ENCODE data around the gene YES1. TPM values are rescaled to one million over a fixed set of nuclear protein-coding genes. Genes with fewer than 3 reads are reported as not detected.

YES1 gene
- total and polyA plus RNA-seq, 2 donors from 2014 or later, result 12.6 to 48.5 TPM

GRCh38 chr18:681985-682384 lies 130.1 kb downstream of the YES1 start:
- Histone ChIP-seq H3K9me3 (ENCODE audit: control insufficient read depth in 2 of 3, insufficient read depth in 1 of 3, low read length in 3 of 3) (no peaks in the 10 kb centered on the region), H3K27me3 (ENCODE audit: control insufficient read depth, insufficient read depth, low read length) (no peaks in the 10 kb centered on the region), H3K27ac (ENCODE audit: low read depth in 2 of 2, low read length in 2 of 2) (no peak overlapping the region), H3K4me1 (ENCODE audit: control insufficient read depth in 2 of 3, insufficient read depth in 2 of 3, low read depth in 1 of 3, low read length in 3 of 3) (no peaks in the 10 kb centered on the region), H3K4me3 (ENCODE audit: low read length in 3 of 3) (no peak overlapping the region), H3K36me3 (ENCODE audit: control insufficient read depth in 2 of 3, insufficient read depth in 3 of 3, low read length in 3 of 3) (peaks cover 4 to 40% (median 22%) of the 10 kb centered on the region in 3 donors), H3K9ac (ENCODE audit: low read length in 3 of 3) (no peak overlapping the region)
- DNase-seq, result no peak
- intact Hi-C loops (cut with DNase I), result no loop called here
- no peak for TF ChIP-seq CTCF (IDR thresholded peaks at IDR 0.05; ENCODE audit: borderline replicate concordance, extremely low read depth, insufficient read depth)
- FAIRE-seq, result no peak

- no peaks in the 10 kb centered on the region for H3K4me1 ChIP-seq (ENCODE audit: control insufficient read depth in 2 of 3, insufficient read depth in 2 of 3, low read depth in 1 of 3, low read length in 3 of 3)
- no peak for DNase-seq
These were observed 131.7 kb downstream of the YES1 start for GRCh38 chr18:680392-680791.

DNA sequence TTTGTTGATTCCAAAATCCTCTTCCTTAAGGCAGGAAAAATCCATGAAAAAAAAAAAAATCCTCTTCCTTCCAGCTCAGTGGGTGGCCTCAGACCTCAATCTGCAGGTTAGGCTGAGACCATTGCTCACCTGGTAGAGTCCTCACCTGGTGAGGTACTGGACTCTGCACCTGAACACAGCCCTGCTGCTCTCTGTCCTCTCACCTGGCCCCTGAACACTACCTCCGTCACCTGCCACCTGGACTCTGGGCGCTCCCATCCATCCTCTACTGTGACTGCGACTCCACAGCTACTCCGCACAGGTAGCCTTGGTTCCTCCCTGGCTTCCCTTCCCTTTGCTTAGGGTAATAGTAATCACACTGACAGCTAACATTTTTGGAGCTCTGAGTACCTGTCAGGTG lies 132.5 kb downstream of the YES1 start:
- Histone ChIP-seq H3K9ac (ENCODE audit: low read length in 3 of 3) (no peak overlapping the region), H3K9me3 (ENCODE audit: control insufficient read depth in 2 of 3, insufficient read depth in 1 of 3, low read length in 3 of 3) (no peaks in the 10 kb centered on the region), H3K27me3 (ENCODE audit: control insufficient read depth, insufficient read depth, low read length) (no peaks in the 10 kb centered on the region), H3K36me3 (ENCODE audit: control insufficient read depth in 2 of 3, insufficient read depth in 3 of 3, low read length in 3 of 3) (peaks cover 8 to 54% (median 28%) of the 10 kb centered on the region in 3 donors), H3K27ac (ENCODE audit: low read depth in 2 of 2, low read length in 2 of 2) (no peak overlapping the region), H3K4me3 (ENCODE audit: low read length in 3 of 3) (no peak overlapping the region), H3K4me1 (ENCODE audit: control insufficient read depth in 2 of 3, insufficient read depth in 2 of 3, low read depth in 1 of 3, low read length in 3 of 3) (no peaks in the 10 kb centered on the region)
- TF ChIP-seq CTCF (IDR thresholded peaks at IDR 0.05; ENCODE audit: borderline replicate concordance, extremely low read depth, insufficient read depth), result no peak
- intact Hi-C loops (cut with DNase I), result no loop called here
- DNase-seq, result no peak
- no peak for FAIRE-seq

More at GRCh38 chr18:680392-680791, 131.7 kb downstream of the YES1 start:
- H3K4me3 ChIP-seq (ENCODE audit: low read length in 3 of 3), result no peak overlapping the region
- no peak overlapping the region for H3K27ac ChIP-seq (ENCODE audit: low read depth in 2 of 2, low read length in 2 of 2)
- H3K9ac ChIP-seq (ENCODE audit: low read length in 3 of 3), result no peak overlapping the region
- H3K36me3 ChIP-seq (ENCODE audit: control insufficient read depth in 2 of 3, insufficient read depth in 3 of 3, low read length in 3 of 3), result peaks cover 4 to 49% (median 23%) of the 10 kb centered on the region in 3 donors
- no peak for TF ChIP-seq CTCF (IDR thresholded peaks at IDR 0.05; ENCODE audit: borderline replicate concordance, extremely low read depth, insufficient read depth)
- FAIRE-seq, result no peak
- H3K9me3 ChIP-seq (ENCODE audit: control insufficient read depth in 2 of 3, insufficient read depth in 1 of 3, low read length in 3 of 3), result no peaks in the 10 kb centered on the region
- H3K27me3 ChIP-seq (ENCODE audit: control insufficient read depth, insufficient read depth, low read length), result no peaks in the 10 kb centered on the region
- intact Hi-C loops (cut with DNase I), result no loop called here
